Activated CD4-positive, alpha-beta T cell treated with anti-CD3 and anti-CD28 coated beads, Interleukin-2, amount 50 U/mL, for 4 hours (primary cell): Measurements from ENCODE around the gene ZNF217.
"Not testable (repeated sequence)": the region's sequence is repeated elsewhere in the genome, so short reads cannot be mapped to it uniquely, and the experiment has no call there.

Source experiments
- DNase-seq, 2 experiments: peaks; one replicate each; pipeline ENCODE4 v3.0.0-alpha.2; 2020

Gene ZNF217

DNA sequence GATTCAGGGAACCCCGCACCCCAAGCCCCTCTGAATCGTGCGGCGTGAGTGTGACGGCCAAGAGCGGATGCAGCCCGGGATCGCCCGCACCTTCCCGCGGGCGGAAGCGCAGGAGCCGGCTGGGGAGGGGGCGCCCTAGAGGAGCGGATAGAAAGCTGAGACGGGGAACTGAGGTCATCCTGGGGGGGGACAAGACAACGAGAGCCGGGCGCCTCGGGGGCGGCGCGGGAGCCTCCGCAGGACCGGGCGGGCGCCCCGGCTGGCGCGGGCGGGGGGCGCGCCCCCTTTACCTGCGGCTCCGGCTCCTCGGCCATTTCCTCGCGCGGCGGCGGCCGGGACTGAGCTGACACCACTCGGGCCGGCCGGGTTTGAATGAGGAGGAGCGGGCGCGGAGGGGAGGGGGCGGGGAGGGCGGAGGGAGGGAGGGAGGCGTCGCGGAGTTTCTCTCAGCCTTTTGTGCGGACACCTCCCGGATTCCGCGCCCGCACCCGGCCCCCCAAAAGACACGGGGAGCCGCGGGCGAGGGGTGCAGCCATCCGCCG lies at the start of gene ZNF217:
ZNF217 (minus strand) TSS at position 374 of the 542 bp plus-strand sequence. CDS start 11,013 bp downstream, outside the sequence.
- DNase-seq: peak; percentile 53 to 56

DNA sequence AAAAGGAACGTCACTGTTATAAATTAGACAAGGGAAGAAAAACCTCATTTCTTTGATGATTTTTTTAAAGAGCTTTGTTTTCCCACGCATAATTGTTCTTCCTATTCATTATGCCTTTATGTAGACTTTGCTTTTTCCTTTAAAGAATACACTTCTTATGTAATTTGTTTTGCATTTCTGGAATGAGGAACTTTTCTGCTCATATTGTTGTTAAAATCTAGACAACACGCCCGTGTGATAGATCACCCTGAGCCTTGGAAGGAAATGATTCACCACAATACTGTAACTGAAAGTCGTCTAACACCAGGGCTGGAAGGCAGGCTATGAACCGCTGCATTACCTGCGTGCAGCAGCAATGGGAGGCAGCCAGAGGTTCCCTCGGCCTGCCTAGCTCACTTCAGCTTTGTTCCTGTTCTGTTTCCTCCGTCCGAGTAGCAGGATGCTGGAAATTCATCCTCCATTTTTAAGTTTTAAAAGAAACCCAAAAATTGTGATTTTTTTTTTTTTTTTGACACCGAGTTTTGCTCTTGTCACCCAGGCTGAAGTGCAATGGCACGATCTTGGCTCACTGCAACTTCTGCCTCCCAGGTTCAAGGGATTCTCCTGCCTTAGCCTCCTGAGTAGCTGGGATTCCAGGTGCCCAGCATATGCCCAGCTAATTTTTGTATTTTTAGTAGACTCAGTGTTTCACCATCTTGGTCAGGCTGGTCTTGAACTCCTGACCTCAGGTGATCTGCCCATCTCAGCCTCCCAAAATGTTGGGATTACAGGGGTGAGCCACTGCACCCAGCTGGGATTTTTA lies 49.6 kb upstream of the ZNF217 start:
- DNase-seq: peak; percentile 51 to 59

DNA sequence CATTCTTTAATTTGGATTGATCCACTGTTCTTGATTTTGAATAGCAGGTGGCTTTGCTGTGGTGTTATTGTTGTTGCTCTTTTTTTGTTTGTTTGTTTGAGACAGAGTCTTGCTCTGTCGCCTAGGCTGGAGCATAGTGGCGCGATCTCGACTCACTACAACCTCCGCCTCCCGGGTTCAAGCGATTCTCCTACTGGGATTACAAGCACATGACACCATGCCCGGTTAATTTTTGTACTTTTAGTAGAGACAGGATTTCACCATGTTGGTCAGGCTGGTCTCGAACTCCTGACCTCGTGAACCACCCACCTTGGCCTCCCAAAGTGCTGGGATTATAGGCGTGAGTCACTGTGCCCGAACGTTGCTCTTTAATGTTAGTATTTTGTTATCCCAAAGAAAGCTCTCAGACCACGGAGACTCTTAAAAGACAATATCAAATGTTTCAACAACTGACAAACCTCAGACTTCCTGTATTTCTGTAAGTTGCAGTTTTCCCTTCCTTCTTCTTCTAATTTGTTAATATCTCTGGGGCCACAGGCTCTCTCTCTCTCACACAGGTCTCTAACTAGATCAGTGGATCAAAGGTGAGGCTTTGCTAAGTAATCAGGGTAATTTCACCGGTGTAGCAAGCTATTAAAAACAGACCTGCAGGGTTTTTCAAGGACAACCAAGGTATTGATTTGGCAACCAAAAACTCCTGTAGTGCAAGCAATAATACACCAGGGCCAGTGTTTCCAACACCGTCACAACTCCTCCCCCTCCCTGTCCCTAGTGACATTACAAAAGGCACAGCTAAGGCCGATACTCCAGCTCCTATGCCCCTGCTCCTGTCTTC lies 48.8 kb upstream of the ZNF217 start:
- DNase-seq: peak; percentile 15 to 25

DNA sequence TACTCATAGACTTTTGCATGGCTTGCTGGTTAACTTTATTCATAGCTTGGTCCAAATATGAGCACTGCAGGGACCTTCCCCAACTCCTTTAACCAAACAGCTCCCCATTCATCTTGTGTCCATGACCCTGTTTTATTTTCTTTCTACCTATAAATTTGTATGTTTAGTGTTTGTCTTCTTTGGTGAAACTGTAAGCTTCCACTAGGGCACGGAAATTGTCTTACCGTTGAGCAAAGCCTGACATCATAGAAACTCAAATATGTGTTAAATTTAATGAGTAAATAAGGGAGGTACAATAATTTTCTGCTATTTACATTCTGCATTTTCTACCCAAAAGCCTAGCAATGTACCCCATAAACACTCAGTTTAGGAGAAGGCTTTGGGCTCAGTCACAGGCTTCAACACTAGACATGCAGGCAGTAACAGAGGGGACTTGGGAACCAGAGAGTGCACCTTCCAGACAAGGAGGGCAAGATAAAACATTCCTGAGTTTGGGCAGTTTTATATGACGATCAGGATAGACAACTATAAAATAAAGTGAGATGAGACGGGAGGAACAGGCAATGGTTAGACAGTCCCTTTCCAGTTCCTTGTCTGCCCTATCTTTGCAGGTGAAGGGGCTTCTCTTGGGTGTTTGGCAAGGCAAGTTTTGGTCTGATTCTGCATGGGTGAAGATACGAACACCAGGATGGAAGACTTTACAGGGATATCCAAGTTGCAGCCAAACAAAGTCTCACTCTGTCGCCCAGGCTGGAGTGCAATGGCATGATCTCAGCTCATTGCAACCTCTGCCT lies 46.2 kb upstream of the ZNF217 start:
- no peak for DNase-seq

DNA sequence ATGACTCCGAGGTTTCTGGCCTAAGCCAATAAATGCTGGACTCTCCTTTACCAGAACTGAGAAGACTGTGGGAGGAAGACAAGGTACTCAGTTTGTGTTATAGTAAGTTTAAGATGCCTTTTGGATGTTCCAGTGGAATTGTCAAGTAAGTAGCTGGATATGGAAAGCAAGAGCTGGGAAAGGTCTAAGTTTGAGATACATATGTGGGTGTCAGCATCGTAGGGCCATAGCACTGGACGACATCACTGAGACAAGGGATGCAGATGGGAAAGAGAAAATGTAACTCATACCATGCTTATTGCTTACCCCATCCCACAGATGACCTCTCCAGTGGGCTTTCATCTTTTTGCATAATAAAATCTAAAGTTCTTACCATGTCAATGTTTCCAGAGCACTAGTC lies 45.5 kb upstream of the ZNF217 start:
- no peak for DNase-seq

DNA sequence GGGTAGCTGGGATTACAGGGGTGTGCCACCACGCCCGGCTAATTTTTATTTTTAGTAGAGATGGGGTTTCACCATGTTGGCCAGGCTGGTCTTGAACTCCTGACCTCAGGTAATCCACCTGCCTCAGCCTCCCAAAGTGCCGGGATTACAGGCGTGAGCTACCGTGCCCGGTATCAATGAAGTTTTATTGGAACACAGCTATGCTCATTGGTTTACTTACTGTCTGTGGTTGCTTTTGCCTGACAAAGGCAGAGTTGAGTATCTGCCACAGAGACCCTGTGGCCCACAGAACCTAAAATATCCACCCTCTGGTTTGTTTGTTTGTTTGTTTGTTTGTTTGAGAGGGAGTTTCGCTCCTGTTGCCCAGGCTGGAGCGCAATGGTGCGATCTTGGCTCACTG lies 43.7 kb upstream of the ZNF217 start:
- not testable (repeated sequence) for DNase-seq

DNA sequence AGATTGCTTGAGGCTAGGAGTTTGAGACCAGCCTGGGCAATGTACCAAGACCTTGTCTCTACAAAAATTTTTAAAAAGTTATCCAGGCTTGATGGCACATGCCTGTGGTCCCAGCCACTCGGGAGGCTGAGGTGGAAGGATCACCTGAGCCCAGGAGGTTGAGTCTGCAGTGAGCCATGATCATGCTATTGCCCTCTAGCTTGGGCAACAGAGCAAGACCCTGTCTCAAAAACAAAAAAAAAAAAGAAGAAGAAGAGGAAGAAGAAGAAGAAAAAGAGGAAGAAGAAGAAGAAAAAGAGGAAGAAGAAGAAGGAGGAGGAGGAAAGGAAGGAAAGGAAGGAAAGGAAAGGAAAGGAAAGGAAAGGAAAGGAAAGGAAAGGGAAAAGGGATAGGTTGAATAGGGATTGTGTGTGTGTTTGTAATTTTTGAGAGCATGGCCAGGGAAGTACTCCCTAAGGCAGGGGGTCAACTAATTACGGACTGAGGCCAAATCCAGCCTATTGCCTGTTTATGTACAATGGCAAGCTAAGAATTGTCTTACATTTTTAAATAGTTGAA lies 43.0 kb upstream of the ZNF217 start:
- no peak for DNase-seq

DNA sequence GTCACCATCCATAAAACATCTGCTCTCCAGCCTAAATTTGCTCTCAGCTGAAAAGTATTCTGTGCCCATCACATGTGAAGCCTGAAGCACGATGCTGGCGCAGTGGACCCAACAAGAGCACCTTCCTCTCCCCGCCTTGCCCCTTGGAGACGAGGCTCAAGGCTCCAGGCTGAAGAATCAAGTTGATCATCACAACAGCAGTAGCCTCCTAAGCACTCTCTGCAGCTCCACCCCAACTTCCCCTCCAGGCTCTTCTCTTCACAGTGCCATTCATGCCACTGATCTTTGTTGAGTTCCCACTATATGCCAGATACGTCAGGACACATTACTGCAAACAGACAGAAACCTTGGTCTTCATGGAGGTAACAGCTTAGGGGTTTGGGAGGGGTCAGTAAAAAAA lies 41.6 kb upstream of the ZNF217 start:
- no peak for DNase-seq

DNA sequence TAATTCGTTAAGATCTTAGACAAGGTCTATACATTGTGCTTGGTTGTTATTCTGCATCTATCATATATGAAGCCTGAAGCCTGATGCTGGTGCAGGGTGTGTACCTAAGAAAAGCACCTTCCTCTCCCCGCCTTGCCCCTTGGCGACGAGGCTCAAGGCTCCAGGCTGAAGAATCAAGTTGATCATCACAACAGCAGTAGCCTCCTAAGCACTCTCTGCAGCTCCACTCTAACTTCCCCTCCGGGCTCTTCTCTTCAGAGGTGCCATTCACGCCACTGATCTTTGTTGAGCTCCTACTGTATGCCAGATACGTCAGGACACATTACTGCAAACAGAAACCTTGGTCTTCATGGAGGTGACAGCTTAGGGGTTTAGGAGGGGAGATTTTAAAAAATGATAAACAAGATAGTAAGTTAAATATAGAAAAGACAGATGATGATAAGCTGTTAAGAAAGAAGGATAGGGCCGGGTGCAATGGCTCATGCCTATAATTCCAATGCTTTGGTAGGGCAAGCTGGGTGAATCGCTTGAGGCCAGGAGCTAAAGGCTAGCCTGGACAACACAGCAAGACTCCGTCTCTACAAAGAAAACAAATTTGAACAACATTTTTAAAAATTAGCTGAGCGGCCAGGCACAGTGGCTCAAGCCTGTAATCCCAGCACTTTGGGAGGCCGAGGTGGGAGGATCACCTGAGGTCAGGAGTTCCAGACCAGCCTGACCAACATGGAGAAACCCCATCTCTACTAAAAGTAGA lies 38.4 kb upstream of the ZNF217 start:
- no peak for DNase-seq

DNA sequence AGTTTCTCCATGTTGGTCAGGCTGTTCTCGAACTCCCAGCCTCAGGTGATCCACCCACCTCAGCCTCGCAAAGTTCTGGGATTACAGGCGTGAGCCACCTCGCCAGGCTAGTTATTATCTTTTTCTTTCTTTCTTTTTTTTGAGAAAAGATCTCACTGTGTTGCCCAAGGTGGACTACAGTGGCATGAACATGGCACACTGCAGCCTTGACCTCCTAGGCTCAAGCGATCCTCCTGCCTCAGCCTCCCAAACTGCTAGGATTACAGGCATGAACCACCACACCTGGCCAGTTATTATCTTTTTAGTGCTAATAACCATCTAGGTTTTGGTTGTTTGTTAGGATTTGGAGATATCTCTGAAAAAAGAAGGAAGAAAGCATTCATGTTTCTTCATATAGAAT lies 35.8 kb upstream of the ZNF217 start:
- no peak for DNase-seq

DNA sequence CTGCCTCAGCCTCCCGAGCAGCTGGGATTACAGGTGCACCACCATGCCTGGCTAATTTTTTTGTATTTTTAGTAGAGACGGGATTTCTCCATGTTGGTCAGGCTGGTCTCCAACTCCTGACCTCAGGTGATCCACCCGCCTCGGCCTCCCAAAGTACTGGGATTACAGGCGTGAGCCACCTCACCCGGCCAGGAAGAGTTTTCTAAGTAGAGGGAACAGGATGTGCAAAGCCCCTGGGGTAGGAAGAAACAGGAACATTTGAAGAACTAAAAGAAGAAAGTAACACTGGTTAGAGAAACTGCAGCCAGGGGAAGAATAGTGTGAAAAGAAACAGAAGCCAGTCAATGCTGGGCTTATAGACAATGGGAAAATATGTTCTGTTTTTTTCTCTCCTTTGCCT lies 35.1 kb upstream of the ZNF217 start:
- DNase-seq: not testable (repeated sequence)

DNA sequence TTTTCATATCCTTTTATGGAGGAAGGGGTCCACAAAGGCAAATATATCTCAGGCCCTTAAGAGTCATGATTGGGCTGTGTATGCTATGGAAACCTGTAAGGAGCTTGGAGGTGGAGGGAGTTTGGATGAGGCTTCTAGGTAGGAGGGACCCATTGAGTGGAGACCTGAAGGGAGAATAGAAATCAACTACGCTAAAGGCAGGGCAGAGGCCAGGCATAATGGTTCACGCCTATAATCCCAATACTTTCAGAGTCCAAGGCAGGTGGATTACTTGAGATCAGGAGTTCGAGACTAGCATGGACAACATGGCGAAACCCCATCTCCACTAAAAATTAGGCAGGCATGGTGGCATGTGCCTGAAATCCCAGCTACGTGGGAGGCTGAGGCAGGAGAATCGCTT lies 34.4 kb upstream of the ZNF217 start:
- DNase-seq: no peak

DNA sequence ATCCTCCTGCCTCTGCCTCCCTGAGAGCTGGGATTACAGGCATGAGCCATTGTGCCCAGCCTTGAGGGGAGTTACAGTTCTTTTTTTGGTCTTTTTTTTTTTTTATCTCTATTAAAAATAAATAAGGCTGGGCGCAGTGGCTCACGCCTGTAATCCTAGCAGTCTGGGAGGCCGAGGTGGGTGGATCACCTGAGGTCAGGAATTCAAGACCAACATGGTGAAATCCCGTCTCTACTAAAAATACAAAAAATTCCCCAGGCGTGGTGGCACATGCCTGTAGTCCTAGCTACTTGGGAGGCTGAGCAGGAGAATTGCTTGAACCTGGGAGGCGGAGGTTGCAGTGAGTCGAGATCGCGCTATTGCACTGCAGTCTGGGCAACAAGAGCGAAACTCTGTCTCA lies 33.4 kb upstream of the ZNF217 start:
- DNase-seq: not testable (repeated sequence)

DNA sequence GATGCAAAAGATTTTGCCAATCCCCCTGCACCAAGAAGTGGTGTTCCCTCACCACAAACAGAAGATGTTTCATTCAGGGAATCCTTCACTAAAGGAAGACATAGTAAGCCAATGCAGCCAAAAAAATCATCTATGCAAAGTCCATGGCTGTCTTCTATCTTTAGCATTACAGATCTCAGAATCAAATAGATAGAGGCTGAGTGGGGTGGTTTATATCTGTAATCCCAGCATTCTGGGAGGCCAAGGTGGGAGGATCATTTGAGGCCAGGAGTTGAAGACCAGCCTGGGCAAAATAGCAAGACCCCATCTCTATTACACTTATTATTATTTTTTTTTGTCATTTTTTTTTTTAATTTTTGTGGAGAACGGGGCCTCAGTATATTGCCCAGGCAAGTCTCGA lies 32.9 kb upstream of the ZNF217 start:
- DNase-seq: no peak

DNA sequence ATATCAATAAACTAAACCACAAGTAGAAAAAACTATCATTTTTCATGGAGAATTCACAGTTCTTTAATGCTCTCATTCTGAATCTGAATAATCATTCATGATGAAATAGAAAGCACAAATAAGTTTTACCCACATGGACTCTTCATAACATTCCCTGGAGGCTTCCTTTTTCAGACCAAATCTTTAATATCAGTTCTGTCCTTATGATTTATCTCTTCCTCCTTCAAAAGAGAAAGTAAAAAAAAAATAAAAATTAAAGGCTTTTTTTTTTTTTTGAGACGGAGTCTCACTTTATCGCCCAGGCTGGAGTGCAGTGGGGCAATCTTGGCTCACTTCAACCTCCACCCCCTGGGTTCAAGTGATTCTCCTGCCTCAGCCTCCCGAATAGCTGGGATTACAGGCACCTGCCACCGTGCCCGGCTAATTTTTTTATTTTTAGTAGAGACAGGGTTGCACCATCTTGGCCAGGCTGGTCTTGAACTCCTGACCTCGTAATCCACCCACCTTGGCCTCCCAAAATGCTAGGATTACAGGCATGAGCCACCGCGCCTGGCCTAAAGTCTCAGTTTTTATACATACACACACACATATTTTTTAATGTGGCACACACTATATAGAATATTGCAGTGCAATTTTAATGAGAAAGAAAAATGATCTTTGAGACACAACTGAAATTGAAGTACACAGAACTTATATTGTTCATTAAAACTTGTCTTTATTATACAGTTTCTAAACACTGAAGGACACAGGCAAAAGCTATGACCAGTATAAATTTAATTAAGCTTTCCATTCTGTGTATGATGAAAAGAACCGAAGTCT lies 31.9 kb upstream of the ZNF217 start:
- DNase-seq: no peak

DNA sequence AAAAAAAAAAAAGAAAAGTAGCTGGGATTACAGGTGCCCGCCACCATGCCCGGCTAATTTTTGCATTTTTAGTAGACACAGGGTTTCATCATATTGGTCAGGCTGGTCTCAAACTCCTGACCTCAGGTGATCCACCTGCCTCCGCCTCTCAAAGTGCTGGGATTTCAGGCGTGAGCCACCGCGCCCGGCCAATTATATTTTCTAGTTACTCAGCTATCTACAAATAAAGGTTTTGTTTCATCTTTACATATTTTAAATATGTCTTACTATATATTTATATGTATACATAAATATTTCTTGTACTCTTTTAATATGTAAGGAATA lies 31.2 kb upstream of the ZNF217 start:
- not testable (repeated sequence) for DNase-seq

DNA sequence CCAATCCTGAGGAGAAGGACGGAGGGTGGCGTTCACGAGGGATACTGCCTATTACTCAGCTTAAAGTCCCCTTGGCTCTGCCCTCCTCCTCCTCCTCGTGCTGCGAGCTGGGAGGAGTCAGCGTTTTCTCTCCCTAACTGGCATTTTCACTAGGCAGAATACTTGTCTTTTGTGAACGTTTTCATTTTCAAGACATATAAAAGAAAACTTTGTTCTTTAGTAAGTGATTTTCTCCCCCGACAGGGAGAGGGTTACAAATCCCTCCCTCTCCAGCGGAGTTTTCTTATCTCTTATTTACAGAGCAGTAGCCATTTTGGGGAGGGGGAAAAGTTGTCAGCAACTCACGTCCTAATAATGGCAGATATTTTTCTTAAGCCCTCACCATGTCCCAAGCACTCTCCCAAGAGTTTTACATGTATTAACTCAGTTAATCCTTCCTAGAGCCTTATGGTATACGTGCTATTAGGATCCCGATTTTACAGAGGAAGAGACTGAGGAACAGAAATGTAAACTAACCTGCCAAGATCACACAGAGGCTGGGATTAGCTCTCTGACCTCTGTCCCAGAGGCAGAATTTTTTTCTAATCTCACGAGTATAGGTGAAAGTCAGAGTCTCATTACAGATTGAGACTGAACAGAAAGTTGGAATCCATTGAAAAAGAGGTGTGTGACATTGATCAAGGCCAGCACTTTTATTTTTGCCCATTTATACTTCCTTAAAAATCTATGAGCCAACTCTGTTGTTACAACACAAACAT lies 30.0 kb upstream of the ZNF217 start:
- DNase-seq: peak; percentile 19 to 20

DNA sequence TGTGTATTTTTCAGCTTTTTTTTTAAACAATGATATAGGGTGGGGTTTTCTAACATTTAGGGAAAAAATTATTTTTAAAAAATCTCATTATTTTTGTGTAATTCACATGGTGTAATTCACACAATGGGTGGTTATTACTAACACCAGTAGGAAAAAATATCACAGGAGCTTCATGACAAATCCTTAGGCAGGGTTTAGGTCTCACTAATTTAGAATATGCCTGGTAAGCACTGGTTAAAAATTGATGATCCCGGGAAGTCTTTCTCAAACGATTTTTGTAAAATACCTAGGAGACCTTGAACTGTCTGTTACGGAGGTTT lies 29.5 kb upstream of the ZNF217 start:
- DNase-seq: no peak

DNA sequence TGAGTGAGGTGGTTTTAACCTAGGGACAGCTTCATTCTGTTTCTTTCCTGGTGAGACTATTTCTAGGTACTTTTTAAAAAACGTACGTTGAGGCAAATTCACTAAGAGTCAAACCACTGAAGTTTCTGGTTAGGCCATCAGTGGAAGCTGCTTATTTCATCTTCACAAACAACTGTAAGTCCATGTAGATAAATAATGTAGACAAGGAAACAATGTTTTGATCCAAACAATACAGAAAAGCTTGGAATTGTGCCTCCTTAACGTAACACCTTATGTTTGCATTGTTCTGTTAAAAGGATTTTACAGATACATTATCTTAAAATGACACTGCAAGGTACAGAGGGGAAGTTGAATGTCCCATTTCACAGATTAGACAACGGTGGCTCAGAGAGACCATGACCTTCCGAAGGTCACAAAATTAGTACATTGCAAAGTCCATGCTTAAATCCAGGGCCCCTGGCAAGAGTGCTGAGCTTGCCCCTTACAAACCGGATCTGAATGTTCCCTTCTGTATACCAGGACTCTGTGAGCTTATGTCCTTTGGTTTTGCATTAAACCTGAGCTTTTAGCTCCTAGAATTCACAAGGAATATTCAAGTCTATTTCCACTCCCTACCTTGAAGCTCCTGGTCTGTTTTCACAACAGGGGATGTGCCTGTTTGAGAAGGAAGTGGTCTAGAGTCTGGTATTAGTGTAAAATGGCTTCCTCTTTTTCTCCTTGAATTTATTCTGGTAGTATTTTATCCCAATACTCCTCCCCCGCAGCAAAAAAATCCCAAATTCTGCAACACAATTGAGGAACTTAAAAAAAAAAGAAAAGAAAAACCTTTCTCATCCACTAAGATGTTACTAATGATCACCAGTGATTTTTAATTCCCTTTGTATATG lies 28.9 kb upstream of the ZNF217 start:
- no peak for DNase-seq
